Fibroblast of upper back skin (primary cell): Measurements from ENCODE around the gene TMA7B.

Source experiments
- DNase-seq: peaks from one replicate; pipeline ENCODE4 v3.0.0-alpha.2; 2013

The TMA7B gene

GRCh38 chr22:39959640-39960447 is at the start of gene TMA7B:
TMA7B (plus strand) TSS chr22:39960397; CDS start chr22:39964375, 3,978 bp downstream.
- DNase-seq = peak; percentile 78

- DNase-seq = no peak
Measured at GRCh38 chr22:39910876-39911613, 49.2 kb upstream of the TMA7B start.

- DNase-seq = no peak
Measured at GRCh38 chr22:39913321-39913720, 46.9 kb upstream of the TMA7B start.

- no peak for DNase-seq
Measured at GRCh38 chr22:39913886-39914285, 46.3 kb upstream of the TMA7B start.

- DNase-seq = no peak
Measured at GRCh38 chr22:39914584-39914983, 45.6 kb upstream of the TMA7B start.

GRCh38 chr22:39915295-39915726 is 44.9 kb upstream of the TMA7B start:
- DNase-seq = no peak

GRCh38 chr22:39916496-39916895 is 43.7 kb upstream of the TMA7B start:
- DNase-seq = no peak

GRCh38 chr22:39917197-39917643 is 43.0 kb upstream of the TMA7B start:
- DNase-seq = no peak

GRCh38 chr22:39917776-39918495 is 42.3 kb upstream of the TMA7B start:
- peak; percentile 12 for DNase-seq

- DNase-seq = no peak
Measured at GRCh38 chr22:39920134-39920743, 40.0 kb upstream of the TMA7B start.

- DNase-seq = no peak
Measured at GRCh38 chr22:39923696-39924095, 36.5 kb upstream of the TMA7B start.

GRCh38 chr22:39924286-39924685 is 35.9 kb upstream of the TMA7B start:
- no peak for DNase-seq

GRCh38 chr22:39925273-39925672 is 34.9 kb upstream of the TMA7B start:
- no peak for DNase-seq

GRCh38 chr22:39925909-39926679 is 34.1 kb upstream of the TMA7B start:
- no peak for DNase-seq

- no peak for DNase-seq
Measured at GRCh38 chr22:39926753-39927152, 33.4 kb upstream of the TMA7B start.

GRCh38 chr22:39927544-39927943 is 32.7 kb upstream of the TMA7B start:
- DNase-seq = no peak

GRCh38 chr22:39928536-39929520 is 31.4 kb upstream of the TMA7B start:
- no peak for DNase-seq

GRCh38 chr22:39931251-39931650 is 28.9 kb upstream of the TMA7B start:
- no peak for DNase-seq

GRCh38 chr22:39932166-39932565 is 28.0 kb upstream of the TMA7B start:
- DNase-seq = no peak

GRCh38 chr22:39932918-39933649 is 27.1 kb upstream of the TMA7B start:
- peak; percentile 18 for DNase-seq
